Fibroblast of lung (primary cell): Measurements from ENCODE around the gene POC1B.

Source experiments
- EZH2 ChIP-seq: IDR thresholded peaks from 2 replicates; pipeline ENCODE4 v1.5.1; 2012; ENCODE audit warnings: low read length, control low read depth, mild to moderate bottlenecking; ENCODE audit errors: missing control alignments
- TF ChIP-seq, protein P1 (sequence below), 2 donors: IDR thresholded peaks in 1 of 2; conservative IDR thresholded peaks in 1 of 2; 1 replicate in 1 of 2; 2 replicates in 1 of 2; pipeline ENCODE4 v1.5.1; 2011 to 2012; ENCODE audit warnings: low read length in 2 of 2, control low read depth in 1 of 2, inconsistent platforms in 1 of 2, low read depth in 1 of 2, mild to moderate bottlenecking in 1 of 2

GRCh38 chr12:89575374-89575773 lies 49.5 kb upstream of the POC1B start:
- TF ChIP-seq, protein P1, sequence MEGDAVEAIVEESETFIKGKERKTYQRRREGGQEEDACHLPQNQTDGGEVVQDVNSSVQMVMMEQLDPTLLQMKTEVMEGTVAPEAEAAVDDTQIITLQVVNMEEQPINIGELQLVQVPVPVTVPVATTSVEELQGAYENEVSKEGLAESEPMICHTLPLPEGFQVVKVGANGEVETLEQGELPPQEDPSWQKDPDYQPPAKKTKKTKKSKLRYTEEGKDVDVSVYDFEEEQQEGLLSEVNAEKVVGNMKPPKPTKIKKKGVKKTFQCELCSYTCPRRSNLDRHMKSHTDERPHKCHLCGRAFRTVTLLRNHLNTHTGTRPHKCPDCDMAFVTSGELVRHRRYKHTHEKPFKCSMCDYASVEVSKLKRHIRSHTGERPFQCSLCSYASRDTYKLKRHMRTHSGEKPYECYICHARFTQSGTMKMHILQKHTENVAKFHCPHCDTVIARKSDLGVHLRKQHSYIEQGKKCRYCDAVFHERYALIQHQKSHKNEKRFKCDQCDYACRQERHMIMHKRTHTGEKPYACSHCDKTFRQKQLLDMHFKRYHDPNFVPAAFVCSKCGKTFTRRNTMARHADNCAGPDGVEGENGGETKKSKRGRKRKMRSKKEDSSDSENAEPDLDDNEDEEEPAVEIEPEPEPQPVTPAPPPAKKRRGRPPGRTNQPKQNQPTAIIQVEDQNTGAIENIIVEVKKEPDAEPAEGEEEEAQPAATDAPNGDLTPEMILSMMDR (conservative IDR thresholded peaks at IDR 0.05 in 1 of 2, IDR thresholded peaks at IDR 0.05 in 1 of 2; ENCODE audit: low read depth in 1 of 2, low read length in 2 of 2), result no peak
- no peak for TF ChIP-seq EZH2
